Stimulated activated CD4-positive, alpha-beta T cell treated with anti-CD3 and anti-CD28 coated beads, TNF-alpha, amount 100 ng/mL, for 4 hours (primary cell): ENCODE measurements around the gene SPATA13.

Experiments used
- DNase-seq, 3 experiments: peaks; one replicate each; pipeline ENCODE4 v3.0.0-alpha.2; 2020; ENCODE audit warnings: low read depth in 3 of 3

The SPATA13 gene

DNA sequence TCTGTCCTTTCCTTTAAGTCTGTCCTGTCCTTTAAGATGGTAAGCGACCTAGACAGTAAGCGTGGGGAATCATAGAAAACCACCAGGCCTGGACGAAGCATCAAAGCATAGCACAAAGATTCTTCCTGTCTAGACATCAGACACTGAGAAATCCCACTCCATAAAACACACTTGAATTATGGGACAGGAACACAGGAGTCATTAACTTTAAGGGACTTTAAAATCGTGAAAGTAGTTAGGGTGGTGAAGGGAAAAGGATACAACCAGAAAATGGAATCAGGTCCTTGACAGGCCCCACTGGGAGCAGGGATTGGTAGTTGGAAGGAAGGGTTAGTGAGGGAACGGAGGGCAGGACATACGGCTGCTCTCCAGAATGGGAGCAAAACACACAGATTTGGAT, 117.2 kb downstream of the SPATA13 start:
- no peak for DNase-seq

DNA sequence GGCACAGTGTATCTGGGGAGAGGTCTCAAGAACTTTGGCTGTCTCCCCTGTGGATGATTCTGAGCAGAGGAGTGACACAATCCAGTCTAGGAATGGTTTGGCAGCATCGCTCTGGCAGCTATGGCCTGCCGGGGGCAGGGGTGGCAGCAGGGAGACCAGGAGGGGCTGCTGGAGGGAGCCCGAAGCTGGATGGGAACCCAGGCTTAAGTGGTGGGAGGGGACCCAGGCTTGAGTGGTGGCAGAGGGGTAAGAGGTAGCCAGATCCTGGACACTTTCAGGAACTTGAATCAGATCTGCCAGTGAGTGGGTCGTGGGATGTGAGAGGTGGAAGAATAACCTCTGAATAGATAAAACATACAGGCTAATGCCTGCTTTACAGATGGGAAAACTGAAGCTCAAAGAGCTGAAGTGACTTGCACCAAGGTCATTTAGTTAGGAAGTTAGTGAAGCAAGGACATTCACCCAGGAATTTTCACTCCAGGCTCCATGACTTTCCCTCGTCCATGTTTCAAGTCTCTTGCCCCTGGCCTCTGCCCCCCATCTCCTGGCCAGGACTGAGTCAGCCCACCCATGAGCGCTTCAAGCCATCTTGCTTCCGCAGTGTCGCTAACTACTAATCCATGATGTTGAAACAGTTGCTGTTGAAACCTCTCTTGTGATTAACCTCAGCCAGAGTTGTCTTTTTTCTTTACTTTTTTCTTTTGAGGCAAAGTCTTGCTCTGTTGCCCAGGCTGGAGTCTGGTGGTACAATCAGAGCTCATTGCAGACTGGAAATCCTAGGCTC, 119.0 kb downstream of the SPATA13 start:
- no peak for DNase-seq

DNA sequence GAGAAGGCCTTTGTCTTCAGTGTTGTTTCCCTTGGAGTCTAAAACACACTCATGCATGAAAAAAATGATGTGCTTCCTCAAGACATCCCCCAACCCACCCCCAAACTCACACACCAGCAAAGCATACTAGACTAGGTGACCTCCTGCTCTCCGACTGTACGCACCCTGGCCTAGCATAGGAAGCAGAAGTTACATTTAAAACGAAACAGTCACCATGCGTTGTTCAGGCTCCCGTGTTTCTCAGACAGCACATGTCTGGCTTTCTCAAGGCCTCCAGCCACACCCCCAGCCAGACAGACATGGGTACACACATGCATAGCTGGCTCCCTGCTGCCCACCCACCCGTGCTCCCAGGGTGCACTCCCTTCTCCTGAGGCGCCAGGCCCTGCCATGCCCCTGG, 120.2 kb downstream of the SPATA13 start:
- DNase-seq, result no peak

DNA sequence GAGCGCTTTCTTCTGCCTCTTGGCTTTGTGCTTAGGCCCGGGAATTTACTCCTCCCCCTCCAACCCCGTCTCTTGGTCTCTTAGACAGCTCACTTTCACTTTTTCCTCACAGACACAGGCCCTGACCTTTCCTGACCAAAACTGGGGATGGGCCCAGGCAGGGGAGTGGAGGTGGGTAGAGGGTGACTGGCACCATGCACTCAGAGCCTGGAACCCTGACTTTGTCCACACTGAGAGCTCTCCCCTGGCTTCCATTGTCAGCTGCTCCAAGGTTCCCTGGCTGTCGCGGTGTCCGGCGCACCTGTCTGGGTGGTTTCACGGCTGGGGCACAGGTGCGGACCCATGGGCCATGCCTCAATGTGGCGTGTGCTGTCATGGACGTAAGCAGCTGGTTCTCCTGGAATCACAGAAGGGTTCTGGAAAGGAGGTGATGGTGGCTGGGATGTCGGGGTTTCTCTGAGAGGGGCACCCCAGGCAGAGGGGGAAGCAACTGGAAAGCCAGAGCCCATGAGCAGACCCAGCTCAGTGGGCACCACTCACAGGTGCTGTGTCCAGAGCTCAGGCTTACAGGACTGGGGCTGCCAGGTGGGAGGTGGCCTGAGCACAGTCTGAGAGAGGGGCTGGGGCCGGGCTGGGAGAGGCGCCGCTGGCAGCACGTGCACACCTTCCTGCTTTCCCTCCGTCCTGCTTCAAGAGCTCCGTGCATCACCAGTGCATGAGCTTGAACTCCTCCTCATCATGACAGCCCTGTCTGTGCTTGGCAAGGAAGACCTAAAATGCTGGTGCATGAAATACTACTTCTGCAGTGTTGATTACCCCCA, 120.9 kb downstream of the SPATA13 start:
- DNase-seq, result no peak

DNA sequence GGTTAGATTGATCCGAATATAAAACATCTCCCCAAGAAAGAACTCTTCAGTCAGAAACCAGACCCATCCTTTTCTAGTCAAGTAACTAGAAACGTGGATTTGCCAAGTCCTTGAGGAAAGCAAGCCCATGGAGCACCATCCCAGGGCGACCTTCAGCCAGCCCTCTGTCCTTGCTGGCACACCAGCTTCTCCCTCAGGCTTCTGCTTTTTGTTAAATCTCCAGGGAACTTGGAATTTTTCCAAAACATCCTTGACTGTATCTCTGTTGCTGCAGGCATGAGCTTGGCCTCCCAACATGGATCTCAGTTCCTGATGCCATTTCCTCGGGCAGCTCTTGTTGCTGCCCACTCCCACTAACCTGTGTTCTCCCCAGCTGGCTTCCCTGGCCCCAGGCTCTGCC, 121.7 kb downstream of the SPATA13 start:
- no peak for DNase-seq

DNA sequence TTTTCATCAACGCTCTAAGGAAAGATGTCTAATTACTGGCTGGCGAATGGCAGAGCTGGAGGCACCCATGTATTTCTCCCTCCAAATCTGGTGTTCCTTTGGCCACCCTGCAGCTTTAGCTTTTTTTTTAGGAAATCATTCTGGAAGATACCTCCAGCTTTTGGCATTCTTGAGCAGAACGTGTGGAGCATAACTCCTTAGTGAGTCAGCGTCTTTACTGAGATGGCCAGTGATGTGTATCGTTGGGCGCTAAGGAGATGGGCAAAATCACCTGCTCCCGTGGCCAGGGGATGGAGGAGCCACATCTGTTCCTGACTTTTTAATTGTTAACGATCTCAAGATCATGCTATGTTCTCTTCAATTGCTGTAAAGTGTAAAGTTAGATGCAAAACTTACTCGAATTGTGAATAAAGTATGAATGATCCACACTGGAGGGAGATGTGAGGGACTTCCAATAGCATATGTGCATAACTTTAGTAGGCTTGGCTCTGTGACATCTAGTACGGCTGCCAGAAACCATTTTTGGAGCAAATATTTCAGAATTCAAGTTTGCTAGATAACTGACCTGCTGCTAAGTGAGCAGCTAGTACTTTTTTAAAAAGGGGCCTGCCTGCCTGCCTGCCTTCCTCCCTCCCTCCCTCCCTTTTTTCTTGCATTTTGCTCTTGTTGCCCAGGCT, 124.5 kb downstream of the SPATA13 start:
- DNase-seq, result no peak

DNA sequence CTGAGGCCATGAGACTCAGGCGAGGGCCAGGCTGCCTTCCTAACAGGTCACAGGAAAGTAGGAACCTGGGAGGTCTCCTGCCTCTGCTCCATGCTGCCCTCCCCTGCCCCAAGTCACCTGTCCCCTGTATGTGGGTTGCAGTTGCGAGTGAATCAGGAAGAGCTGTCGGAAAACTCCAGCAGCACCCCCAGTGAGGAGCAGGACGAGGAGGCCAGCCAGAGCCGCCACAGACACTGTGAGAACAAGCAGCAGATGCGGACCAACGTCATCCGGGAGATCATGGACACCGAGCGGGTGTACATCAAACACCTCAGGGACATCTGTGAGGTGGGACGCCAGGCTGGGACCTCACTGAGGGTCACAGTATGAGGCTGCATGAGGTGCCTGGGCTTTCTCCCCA, 126.1 kb downstream of the SPATA13 start:
- DNase-seq, result no peak

DNA sequence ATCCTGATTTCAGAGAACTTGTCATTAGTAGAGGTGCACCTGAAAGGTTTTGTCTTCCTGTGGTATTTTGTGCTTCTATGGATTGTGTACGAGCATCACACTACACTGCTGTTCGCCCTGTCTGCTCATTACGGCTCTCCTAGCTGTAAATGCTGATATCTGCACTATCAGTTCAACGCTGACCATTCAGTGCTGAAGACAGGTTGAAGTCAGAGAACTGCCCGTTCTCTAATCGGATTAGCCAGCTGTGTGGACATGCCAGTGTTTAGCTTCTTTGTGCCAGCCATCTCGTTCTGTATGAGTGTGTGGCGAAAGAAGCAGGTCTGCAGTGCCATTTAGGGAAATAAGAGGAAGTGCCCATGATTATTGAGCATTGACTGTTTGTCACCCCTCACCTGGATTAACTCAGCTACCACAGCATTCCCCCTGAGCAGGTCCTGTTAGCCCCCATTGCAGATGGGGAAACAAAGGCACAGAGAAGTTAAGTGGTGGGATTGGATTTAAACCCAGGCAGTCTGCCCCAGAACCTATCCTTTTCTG, 127.3 kb downstream of the SPATA13 start:
- no peak for DNase-seq

DNA sequence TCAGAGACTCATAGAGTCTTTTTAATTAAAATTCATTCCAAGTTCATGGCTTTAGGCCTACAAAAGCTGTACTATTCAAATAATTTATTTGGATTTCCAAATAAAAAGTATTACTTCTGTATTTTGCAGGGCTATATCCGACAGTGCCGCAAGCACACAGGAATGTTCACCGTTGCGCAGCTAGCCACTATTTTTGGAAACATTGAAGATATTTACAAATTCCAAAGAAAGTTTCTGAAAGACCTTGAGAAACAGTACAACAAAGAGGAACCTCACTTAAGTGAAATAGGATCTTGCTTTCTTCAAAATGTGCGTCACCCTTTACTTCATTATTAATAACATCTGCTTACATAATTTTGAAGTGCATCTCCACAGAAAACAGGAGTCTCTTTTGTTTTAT, 128.3 kb downstream of the SPATA13 start:
- DNase-seq, result no peak

DNA sequence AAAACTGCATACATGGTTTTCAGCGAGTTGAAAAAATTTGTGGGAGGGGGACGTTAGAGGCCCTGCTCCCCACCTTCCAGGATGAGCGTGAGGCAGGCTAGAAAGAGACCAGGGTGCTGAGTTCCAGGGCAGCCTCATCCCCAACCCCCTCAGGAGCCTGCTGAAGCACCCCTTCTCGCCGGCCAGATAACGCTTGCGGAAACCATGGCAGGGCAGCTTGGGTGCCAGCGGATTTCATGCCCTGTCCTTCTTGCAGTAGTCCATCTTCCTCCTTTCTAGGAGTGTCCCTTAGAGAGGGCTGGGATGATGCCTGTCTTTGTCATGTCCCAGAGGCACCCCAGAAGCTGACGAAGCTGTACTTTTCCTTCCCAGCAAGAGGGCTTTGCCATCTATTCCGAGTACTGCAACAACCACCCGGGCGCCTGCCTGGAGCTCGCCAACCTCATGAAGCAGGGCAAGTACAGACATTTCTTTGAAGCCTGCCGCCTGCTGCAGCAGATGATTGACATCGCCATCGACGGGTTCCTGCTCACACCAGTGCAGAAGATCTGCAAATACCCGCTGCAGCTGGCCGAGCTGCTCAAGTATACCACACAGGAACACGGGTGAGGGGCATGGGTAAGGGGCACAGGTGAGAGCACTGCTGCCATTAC, 129.9 kb downstream of the SPATA13 start:
- DNase-seq, result no peak

DNA sequence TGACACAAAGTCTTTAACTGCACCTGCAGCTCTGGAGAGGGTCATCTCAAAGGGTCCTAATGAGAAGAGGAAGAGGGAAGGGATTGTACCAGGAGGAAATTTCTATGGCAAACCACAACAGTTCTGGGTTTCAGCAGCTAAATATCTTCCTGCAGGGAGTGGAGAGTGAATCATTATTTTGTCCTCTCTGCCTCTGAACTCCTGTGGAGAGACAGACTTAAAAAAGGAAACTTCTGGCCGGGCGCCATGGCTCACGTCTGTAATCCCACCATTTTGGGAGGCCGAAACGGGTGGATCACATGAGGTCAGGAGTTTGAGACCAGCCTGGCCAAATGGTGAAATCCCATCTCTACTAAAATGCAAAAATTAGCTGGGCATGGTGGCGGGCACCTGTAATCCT, 132.0 kb downstream of the SPATA13 start:
- DNase-seq, result no peak

DNA sequence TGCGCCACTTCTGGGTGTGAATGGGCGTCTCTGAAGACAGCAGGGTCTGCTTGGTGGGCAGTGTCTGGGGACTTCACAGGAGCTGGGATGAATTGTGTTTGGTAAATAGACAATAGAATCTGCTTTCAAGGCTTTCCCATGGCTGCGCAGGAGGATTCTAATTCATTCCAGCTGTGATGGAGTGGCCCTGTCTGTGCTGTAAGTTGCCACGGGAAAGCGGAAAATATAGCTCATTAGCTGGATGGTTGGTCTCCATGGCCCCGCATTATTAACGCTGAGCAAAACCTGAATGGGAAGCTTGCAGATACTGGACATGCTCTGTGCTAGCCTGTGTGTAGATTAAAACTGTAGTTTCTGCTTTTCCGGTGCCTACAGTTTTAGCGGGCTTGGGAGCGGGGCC, 133.2 kb downstream of the SPATA13 start:
- no peak for DNase-seq

DNA sequence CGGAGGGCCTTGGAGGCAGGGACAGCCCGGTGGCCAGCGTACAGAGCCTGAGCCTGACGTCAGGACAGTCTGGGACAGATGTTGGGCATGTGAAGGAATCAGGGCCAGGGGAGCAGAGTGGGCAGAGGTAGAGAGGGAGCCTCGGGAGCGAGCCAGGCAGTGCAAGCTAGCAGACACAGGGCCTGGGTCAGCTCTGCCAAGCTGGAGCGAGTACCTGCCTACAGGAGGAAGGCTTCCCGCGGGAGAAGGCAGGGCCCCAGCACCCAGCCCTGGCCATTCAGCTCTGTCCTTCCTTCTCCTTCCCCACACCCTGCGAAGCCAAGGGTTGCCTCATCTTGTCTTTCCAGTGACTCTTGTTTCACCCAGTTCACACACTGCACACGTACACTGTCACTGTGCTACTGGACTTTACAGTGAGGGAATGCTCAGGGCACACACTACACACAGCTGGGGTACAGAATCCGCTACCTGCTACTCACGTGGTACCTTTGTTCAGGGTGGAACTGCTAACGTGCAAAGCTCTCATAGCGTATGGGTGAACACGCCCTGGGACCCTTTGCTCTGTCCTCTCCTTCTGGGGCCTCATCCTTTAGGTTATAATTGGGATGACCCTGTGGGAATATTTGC, 139.1 kb downstream of the SPATA13 start:
- no peak for DNase-seq

DNA sequence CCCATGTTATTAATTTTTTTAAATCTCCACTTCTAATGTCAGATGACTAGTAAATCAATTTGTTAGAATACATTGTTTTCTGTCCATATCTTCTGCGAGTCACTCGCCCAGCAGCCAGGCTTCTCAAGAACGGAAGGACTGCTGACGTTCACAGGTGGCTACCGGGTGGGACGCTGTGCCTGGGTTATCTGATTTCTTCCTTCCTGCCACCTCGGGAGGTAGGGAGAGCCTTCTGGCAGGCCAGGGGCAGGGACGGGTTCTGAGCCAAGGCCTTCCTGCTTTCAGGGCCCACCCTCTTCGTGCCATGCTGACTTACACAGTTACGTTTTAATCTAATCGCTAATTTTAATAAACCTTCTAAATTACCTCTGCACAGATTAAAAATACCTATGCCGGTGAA, 140.9 kb downstream of the SPATA13 start:
- no peak for DNase-seq

DNA sequence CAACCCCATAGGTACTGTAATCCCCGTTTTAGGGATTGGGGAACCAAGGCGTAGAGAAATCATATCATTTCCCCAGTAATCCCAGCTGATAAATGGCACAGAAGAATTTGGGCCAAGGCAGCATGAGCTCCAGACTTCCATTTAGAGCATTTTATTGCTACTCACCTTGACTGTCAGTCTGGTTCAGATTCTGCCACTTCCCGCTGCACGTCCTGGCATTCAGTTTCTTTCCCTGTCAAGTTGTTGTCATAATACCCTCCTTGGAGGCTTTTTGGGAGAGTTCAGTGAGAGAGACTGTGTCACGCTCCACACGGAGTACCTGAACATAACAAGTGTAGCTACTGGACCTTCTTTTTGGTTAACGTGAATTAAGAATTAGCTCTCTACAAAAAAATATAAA, 141.4 kb downstream of the SPATA13 start:
- DNase-seq, result no peak

DNA sequence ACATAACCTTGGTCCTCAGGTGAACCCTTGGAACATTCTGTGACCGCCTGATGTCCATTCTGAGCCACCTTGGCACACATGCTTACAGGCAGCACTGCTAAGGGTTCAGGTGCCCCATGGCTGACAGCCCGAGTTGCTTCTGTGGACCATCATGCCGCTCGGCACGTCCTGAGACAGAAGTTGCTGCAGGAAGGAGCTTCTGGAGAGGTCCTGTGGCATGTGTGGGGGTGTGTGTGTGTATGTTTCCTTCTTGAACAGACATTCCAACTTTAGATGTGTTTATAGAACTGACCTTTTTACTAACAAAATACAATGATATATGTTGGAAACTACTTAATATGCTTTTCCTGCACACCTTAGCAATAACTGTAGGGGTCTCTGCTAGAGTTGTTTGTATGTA, 144.1 kb downstream of the SPATA13 start:
- no peak for DNase-seq

DNA sequence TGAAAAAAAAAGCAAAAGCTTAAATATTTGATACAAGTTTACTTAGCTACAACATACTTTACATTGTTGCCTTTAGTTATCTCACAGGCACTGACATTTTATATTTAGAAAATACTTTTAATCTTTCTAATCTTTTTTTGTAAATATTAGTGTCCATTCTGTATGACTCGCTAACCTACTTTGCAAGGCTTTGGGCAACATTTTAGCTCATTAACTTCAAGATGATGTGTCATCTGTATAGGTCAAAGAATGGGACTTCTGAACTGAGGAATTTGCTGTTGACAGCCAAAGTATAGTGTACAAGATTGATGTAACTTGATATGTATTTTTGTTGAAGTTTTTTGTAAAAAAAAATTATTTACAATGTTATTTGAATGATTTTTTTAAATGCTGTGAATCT, 146.1 kb downstream of the SPATA13 start:
- DNase-seq, result no peak

DNA sequence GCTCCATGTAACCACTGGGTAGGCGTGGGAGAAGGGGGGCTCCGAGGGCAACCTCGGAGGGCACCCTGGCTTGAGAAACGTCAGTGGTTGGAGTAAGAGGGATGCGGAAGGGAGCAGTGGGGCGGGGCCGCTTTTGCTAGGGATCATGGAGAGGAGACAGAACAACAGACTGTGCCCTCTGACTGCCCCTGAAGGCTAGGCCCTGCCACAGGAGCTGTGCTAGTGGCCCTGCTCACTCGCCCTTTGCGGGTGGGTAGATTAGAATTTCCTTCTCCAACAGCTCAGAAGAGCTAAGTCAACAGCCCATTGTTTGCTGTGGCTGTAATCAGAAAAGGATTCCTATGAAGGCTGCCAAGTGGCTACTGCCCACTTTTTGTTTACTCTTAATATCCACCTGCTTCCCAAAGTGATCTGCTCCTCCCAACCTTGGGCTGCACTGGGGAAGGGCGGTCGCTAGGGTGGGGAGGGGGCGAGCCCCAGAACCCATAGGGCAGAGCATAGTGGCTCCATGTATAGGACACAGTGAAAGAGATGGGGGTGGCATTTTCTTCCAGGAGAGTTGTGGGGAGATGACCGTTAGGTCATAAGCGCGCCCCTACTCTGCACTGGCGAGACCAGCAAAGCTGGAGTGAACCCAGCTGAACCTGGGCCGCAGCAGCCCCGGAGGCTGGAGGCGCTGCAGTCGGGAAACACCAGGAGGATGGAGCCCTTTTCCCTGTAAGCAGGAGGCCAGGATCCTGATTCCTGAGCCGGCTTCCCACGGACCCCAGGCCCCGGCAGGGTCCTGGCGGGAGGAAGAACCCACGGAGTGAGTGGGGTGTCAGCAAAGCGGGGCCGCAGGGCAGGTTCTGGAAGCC, 146.9 kb downstream of the SPATA13 start:
- no peak for DNase-seq

DNA sequence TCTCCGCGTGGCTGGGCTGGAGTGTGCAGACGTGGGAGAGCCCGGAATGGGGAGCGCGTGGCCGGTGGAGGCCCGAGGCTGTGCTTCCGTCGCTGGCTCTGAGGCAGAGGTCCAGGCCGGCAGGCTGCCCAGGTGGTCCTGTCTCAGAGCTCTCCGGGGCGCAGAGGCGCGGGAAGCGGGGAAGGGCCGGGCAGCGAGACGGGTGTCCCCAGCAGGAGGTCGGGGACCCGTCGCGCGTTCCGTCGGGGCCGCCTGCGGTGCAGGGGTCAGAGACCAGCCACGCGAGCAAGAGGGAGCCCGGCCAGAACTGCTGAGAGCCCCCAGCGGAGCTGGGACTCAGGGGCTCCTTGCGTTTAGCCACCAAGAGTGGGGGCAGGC, 147.5 kb downstream of the SPATA13 start:
- DNase-seq, result no peak

DNA sequence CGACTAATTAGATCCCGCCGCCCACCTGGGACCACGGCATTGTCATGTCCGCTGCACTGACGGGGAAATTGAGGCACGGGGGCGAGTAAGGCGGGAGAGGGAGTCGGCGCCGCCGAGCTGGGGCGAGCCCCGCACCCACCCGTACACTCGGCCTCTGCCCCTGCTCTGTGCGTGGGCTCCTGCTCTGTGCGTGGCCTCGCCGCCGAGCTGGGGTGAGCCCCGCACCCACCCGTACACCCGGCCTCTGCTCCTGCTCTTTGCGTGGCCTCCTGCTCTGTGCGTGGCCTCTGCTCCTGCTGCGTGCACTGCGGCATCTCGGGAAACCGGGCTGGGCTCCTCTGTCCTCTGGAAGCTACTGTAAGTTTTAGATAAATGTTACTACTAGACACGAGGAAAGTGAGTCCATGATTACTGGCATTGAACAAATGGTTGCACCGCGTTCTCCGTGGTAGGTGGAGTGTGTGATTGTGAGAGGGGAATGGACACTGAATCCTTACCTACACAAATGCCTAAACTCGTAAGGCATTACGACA, 148.0 kb downstream of the SPATA13 start:
- no peak for DNase-seq
